NCI-H1105 (cell line): ENCODE measurements around the gene CEP55.
A peak's percentile ranks its signal among the peaks of the same experiment; 100 is the strongest.

Experiments used
- DNase-seq: peaks from one replicate; lab custom pipeline; 2025; lab: John Stamatoyannopoulos, UW

Gene CEP55

DNA sequence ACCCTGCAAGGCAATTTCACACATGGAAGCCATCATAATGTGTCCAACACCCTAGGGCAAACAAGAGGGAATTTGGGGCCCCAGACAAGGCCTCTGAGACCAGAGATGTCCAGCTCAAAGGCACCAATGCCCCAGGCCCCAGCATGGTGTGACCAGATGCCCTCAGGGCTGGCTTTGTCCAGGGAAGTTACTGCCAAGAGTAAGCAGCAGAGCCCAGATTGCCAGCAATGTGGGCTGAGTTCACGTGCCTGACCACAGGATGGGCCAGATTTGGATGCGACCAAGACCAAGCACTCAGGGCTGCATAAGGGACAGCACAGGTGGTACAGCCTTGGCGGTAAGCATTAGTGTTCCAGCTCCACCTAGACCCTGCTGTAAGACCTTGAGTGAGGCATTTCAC, 27.0 kb upstream of the CEP55 start:
- no peak for DNase-seq

DNA sequence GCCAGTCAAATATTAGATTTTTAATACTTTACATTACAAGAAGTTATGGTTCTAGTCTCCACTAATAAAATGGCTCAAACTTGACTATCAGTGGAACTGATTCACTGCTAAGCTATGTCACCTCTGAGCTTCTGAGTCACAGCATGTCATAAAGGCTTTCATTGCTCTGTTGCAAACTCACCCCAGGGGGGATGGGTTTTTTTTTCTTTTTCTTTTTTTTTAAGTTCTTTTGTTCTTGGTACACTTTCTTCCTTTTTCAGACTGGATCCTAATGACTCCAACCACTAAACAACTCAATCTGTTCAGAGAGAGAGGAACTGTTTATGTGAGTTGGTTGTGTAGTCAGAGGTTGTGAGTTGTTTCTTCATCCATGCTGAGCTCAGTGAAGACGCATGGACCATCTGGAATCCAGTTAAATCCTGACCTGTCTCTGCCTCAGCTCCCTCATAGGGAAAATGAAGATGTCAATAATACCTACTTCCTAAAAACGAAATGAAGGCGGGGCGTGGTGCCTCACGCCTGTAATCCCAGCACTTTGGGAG, 25.2 kb upstream of the CEP55 start:
- DNase-seq: no peak

DNA sequence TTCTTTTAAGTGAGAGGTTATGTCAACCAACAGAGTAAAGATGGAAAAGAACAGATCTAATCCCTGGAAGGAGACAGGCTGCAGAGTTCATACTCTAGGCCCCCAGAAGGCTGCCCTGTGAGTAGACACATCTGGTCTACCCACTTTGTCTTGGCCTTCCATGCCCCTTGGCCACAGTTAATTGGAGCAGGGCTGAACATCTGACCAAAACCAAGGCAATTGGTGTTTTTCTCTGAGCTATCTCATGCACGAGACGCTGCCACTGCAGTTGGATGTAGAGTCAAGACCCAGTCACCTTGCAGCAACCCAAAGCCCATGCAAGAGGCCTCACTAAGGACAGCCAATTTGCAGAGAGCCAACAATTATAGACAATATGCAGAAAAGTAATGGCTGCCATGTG, 23.3 kb upstream of the CEP55 start:
- DNase-seq: no peak

DNA sequence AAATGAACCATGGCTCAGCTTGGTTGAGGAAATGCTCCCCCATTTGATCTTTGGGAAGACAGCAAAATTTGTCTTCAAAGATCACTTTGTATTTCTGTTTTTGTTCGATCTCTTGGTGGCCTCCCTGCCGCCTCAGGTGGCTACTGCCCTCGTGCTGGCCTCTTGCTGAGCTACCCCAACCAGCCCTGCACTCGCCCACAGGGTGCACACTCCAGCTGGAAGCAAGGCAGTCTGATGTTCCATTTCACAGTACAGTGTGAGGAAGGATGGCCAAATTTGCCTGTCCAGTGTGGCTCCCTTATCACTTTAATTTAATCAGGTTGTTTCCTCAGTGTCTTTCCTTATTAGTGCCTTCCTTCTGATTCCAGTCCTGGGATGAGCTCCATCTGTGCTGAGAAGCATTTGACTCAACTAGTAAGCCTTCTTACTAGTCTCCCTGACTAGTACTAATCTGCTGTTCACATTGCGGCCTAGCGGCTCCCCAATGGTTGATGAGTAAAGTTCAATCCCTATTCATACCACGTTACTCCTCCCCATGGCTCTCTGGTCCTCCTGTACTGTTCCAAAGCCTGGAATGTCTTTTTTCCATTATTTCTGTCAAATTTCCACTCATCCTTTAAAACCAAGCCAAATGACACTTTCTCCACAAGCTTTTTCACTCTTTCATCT, 22.5 kb upstream of the CEP55 start:
- DNase-seq: no peak

- no peak for DNase-seq
Measured at GRCh38 chr10:93475227-93475626, 21.2 kb upstream of the CEP55 start.

GRCh38 chr10:93475871-93476270, 20.5 kb upstream of the CEP55 start:
- DNase-seq: no peak

- DNase-seq: no peak
Measured at GRCh38 chr10:93476756-93477155, 19.7 kb upstream of the CEP55 start.

DNA sequence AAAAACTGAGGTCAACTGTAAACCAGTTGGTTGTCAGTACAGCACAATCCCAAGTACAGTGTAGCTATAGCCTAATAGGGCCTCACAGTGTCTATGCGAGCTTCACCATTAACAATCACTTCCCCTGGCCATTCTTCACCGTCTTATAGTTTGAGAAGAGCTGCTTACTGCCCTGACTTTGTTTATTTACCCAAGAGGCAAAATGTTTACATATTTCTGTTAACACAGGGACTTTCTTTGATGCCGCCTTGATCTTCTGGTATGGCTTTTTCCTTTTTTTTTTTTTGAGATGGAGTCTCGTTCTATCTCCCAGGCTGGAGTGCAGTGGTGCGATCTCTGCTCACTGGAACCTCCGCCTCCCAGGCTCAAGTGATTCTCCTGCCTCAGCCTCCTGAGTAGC, 17.5 kb upstream of the CEP55 start:
- no peak for DNase-seq

GRCh38 chr10:93481637-93482144, 14.7 kb upstream of the CEP55 start:
- DNase-seq: no peak

DNA sequence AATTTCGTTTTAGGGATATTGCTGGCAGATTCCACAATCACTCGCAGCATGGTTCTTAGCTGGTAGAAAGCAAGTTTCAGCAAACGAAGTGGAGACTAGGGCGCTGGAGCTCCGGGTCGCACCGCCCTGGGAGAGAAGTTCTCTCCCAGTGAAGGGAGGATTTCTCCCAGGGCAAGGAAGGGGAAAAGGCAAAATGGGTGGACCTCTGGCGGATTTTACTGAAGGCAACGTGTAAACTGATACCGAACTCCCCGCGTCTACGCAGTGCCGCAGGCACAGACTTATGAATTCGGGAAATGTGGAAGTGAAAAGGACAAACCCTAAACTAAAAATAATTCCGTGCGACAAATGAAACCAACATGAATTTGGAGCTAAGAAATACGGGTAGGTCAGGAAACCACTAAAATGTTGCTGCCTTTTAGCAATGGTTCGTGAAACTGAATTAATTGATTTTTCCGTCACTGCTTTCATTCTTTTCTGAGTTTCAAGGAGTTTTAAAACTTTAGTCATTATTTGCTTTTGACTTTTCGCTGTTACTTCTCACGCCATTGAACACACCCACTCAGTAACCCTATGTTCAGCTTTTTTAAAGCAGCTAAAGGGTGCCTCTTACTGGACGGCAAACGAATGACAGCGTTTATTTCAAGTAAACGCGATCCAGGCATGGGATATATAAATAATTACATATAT, 14.1 kb upstream of the CEP55 start, which contains the start of gene MYOF:
Gene MYOF, minus strand, starts transcription at position 190 of the 690 bp plus-strand sequence. Its CDS starts 140 bp downstream, at position 50.
- peak; percentile 8 for DNase-seq

GRCh38 chr10:93485690-93486089, 10.7 kb upstream of the CEP55 start:
- DNase-seq: no peak

GRCh38 chr10:93488956-93489528, 7.4 kb upstream of the CEP55 start:
- no peak for DNase-seq

DNA sequence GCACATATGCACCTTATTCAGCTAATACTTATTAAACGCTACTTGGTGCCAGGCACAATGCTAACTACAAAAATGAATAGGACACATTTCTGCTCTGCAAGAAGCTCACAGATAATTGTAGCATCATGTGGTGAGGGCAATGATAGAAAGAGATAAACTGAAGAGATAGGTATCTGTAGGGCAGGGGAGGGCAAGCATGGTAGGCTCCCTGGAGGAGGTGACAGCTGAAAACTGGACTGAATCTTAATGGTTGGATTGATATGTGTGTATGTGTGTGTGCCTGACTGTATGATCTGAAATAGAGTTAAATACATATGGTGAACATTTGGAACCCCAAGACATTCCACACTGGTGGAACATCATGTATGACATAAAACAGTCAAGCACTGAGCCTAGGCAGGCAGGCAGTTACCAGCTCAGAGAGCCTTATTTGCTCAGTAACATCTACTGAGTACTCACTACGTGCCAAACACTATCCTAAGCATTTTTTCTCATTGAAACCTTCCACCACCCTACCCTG, 4.8 kb upstream of the CEP55 start:
- DNase-seq: no peak

DNA sequence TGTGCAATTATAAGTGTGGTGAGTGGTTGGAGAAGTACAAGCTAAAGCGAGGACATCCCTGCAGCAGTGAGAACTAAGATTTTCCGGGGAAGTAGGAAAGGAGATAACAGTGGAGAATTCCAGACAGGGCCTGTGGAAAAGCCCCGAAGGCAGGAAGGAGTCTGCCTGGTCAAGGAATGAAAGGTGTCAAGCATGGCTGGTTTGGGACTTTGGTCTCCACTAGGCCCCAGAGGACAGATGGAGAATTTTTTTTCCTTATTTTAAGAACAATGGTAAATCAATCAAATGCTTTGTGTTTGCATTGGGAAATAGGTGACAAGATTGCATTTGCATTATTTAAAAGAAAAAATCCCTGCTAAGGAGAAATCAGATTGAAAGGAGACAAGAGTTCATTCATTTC, 3.2 kb upstream of the CEP55 start:
- no peak for DNase-seq

DNA sequence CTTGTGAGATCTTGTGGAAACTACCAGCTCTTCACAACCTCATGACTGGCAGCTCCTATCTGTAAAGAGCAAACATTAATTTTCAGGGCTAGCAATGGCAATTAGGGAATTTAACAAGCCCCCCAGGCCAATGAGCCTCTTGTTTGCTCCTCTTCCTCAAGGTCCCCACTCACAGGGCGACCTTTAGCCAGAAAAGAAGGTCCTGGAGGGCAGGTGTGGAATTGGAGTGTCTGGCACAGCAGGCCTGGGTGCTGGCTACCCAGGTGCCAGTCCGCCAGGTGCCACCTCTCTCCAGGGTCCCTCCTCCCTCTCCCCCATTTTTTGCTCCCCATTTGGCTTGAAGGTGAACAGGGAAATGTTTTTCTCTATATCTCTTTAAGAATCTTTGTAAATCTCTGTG, 1.9 kb upstream of the CEP55 start:
- DNase-seq: no peak

DNA sequence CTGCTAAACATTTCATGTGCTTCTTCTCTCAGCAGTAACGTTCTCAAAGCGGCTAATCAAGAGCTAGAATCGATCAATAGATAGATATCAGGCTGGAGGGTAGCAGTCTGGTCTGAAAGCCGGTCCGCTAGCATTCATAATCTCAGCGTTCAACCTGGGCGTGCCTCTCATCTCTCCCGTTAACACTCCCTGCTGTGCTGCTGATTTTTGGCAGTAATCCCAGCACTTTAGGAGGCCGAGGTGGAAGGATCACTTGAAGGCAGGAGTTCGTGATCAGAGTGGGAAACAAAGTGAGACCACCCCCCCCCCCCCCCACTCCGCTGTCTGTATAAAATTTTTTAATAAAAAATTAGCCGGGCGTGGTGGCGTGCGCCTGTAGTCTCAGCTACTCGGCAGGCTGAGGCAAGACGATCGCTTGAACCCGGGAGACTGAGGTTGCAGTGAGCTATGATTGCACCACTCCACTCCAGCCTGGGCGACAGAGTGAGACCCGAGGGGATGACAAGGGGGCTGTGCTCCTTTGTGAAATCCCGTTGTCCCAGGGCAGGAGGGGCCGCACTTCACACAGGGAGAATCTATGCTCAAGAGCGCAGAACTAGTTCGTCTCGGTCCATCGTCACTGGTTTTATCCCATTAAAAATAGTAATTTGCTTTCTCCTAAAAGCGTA, 624 bp upstream of the CEP55 start:
- peak; percentile 49 for DNase-seq

GRCh38 chr10:93498166-93498565, 1.8 kb downstream of the CEP55 start:
- no peak for DNase-seq

DNA sequence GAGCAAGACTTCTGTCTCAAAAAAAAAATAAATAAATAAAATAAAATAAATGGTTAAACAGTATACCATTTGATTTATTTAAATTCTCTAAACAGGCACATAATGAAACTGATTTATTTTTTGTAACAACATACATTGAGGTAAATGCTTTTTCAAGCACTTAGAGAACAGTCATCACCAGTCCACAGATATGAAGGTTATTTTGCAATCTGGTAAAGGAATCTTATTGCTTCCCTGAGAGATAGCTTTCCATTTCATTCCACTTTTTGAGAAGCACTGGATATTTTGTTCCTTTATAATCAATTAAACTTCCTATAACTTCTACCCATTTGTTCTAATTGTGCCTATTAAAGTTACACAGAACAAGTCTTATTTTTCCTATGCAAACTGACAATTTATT, 5.2 kb downstream of the CEP55 start:
- DNase-seq: no peak

DNA sequence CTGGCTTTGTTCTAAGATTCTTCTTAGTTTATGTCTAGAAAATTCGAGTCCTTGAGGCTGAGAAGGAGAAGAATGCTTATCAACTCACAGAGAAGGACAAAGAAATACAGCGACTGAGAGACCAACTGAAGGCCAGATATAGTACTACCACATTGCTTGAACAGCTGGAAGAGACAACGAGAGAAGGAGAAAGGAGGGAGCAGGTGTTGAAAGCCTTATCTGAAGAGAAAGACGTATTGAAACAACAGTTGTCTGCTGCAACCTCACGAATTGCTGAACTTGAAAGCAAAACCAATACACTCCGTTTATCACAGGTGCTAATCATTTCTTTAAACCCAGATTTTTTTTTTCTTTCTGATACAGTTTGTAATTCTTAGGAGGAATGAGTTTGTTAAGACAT, 6.7 kb downstream of the CEP55 start:
- no peak for DNase-seq

GRCh38 chr10:93505075-93505474, 8.7 kb downstream of the CEP55 start:
- no peak for DNase-seq

GRCh38 chr10:93509816-93510215, 13.4 kb downstream of the CEP55 start:
- DNase-seq: no peak

- DNase-seq: no peak
Measured at GRCh38 chr10:93512565-93512964, 16.2 kb downstream of the CEP55 start.
